Natural killer cell (primary cell): ENCODE measurements around the gene KIAA0232. TPM values are rescaled to one million over a fixed set of nuclear protein-coding genes. Genes with fewer than 3 reads are reported as not detected.

Experiments
- ATAC-seq, 3 donors: fragments of 150-1000 bp in 2 of 3; fragments of 200-7000 bp in 1 of 3; cut with Tn5 transposase; 1 replicate in 1 of 3; 2 replicates in 2 of 3; pipeline ENCODE4 v1.10.0; 2021; ENCODE audit warnings: mild to moderate bottlenecking in 2 of 3, moderate library complexity in 2 of 3
- DNase-seq, 2 donors: peaks; one replicate each; pipeline versions ENCODE4 v3.0.0 to v3.0.0-alpha.2; 2013 to 2021; ENCODE audit warnings: mixed read lengths in 1 of 2
- H3K27ac ChIP-seq: one replicate; pipeline ENCODE4 v1.5.1; 2013; ENCODE audit warnings: mild to moderate bottlenecking, low read length
- H3K27me3 ChIP-seq: one replicate; pipeline ENCODE4 v1.6.1; 2013; ENCODE audit warnings: low read length; ENCODE audit not compliant: control insufficient read depth, insufficient read depth
- H3K36me3 ChIP-seq: one replicate; pipeline ENCODE4 v1.6.1; 2013; ENCODE audit warnings: low read length; ENCODE audit not compliant: control insufficient read depth, insufficient read depth
- H3K4me1 ChIP-seq: one replicate; pipeline ENCODE4 v1.6.1; 2013; ENCODE audit warnings: low read length; ENCODE audit not compliant: control insufficient read depth, insufficient read depth
- H3K4me3 ChIP-seq: one replicate; pipeline ENCODE4 v1.5.1; 2013; ENCODE audit warnings: low read length
- H3K9me3 ChIP-seq: one replicate; pipeline ENCODE4 v1.6.1; 2013; ENCODE audit warnings: low read length; ENCODE audit not compliant: control insufficient read depth, insufficient read depth
- H3K27ac Mint-ChIP-seq, 2 donors: one replicate each; pipeline ENCODE4 v1.8.0; 2022; ENCODE audit warnings: mild to moderate bottlenecking in 2 of 2, mixed read lengths in 2 of 2, moderate library complexity in 1 of 2
- H3K27me3 Mint-ChIP-seq, 2 donors: one replicate each; pipeline ENCODE4 v1.8.0; 2022; ENCODE audit warnings: low read depth in 2 of 2, mixed read lengths in 2 of 2
- H3K36me3 Mint-ChIP-seq: one replicate; pipeline ENCODE4 v1.8.0; 2022; ENCODE audit warnings: mixed read lengths
- H3K4me1 Mint-ChIP-seq, 2 donors: one replicate each; pipeline ENCODE4 v1.8.0; 2022; ENCODE audit warnings: mixed read lengths in 2 of 2
- H3K4me3 Mint-ChIP-seq: one replicate; pipeline ENCODE4 v1.8.0; 2022; ENCODE audit warnings: mild to moderate bottlenecking, moderate library complexity, mixed read lengths
- H3K9me3 Mint-ChIP-seq, 2 donors: one replicate each; pipeline ENCODE4 v1.8.0; 2022; ENCODE audit warnings: mixed read lengths in 2 of 2
- WGBS: methylation state at CpG from one replicate; pipeline ENCODE4 v1.1.7; 2013; ENCODE audit warnings: missing lambda C conversion rate; ENCODE audit not compliant: insufficient coverage; 5-methylcytosine and 5-hydroxymethylcytosine counted together
- intact Hi-C: fragments of 100-400 bp; cut with micrococcal nuclease; formaldehyde crosslinking; loops from one replicate; pipeline ENCODE4 v1.14.2; 2022
- total RNA-seq, 4 donors: library from RNA; stranded (reverse); fragments of 120-200 nt in 1 of 4; gene quantifications; one replicate each; pipeline versions ENCODE4 v1.2.3 to v1.2.4, GENCODE V29; 2013 to 2022
- TF ChIP-seq, protein P1 (sequence below): fragments of 200-600 bp; IDR thresholded peaks from one replicate; pipeline ENCODE4 v1.8.0; 2022; ENCODE audit warnings: antibody characterized with exemption

Gene KIAA0232
- total RNA-seq, 3 donors from 2014 or later (not counting 1 experiment from before 2014, with no cell fraction given) = 24.7 to 30.3 (median 28.6) TPM

- DNase-seq (no peak), ATAC-seq (no peak)
- H3K27ac ChIP-seq = no peak overlapping the region
- H3K27me3 ChIP-seq = no peaks in the 10 kb centered on the region
- Mint-ChIP-seq H3K4me3 (no peak overlapping the region), H3K27ac (peak overlapping the region in 1 of 2 donors; percentile 36), H3K27me3 (no peaks in the 10 kb centered on the region), H3K36me3 (no peaks in the 10 kb centered on the region), H3K9me3 (no peaks in the 10 kb centered on the region), H3K4me1 (peaks cover 24 to 38% of the 10 kb centered on the region in 2 donors)
- TF ChIP-seq, protein P1, sequence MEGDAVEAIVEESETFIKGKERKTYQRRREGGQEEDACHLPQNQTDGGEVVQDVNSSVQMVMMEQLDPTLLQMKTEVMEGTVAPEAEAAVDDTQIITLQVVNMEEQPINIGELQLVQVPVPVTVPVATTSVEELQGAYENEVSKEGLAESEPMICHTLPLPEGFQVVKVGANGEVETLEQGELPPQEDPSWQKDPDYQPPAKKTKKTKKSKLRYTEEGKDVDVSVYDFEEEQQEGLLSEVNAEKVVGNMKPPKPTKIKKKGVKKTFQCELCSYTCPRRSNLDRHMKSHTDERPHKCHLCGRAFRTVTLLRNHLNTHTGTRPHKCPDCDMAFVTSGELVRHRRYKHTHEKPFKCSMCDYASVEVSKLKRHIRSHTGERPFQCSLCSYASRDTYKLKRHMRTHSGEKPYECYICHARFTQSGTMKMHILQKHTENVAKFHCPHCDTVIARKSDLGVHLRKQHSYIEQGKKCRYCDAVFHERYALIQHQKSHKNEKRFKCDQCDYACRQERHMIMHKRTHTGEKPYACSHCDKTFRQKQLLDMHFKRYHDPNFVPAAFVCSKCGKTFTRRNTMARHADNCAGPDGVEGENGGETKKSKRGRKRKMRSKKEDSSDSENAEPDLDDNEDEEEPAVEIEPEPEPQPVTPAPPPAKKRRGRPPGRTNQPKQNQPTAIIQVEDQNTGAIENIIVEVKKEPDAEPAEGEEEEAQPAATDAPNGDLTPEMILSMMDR = no peak
- intact Hi-C loops = no loop called here
- peaks cover 17% of the 10 kb centered on the region for H3K36me3 ChIP-seq
- no peaks in the 10 kb centered on the region for H3K9me3 ChIP-seq
- H3K4me1 ChIP-seq = no peaks in the 10 kb centered on the region
- WGBS = 95% methylated on average over 6 of the region's 6 CpGs
- H3K4me3 ChIP-seq = no peak overlapping the region
Measured at GRCh38 chr4:6845574-6845973, 63.0 kb downstream of the KIAA0232 start.

DNA sequence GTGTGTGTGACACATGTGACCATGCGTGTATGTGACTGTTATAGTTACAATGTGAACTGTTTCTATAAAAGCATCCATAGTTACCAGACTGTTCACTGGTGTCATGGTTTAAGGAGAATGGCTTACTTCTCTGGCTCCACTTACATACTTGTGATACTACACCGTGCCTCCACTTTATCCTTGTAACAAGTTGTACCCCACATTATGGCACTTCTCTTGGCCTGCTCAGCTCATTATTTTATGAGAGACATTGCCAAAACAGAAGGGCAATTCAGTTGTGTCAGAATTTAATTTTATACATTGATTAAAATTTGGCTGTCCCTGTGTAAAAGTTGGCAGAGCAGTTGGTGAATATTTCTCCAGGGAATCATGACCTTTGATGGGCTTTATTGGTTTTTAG, 64.7 kb downstream of the KIAA0232 start:
- H3K27ac ChIP-seq = no peak overlapping the region
- no peaks in the 10 kb centered on the region for H3K9me3 ChIP-seq
- Mint-ChIP-seq H3K9me3 (no peaks in the 10 kb centered on the region), H3K27me3 (no peaks in the 10 kb centered on the region), H3K4me1 (peaks cover 27 to 33% of the 10 kb centered on the region in 2 donors), H3K27ac (no peak overlapping the region), H3K36me3 (no peaks in the 10 kb centered on the region), H3K4me3 (no peak overlapping the region)
- H3K4me1 ChIP-seq = no peaks in the 10 kb centered on the region
- H3K27me3 ChIP-seq = no peaks in the 10 kb centered on the region
- 50% methylated on average over 2 of the region's 2 CpGs for WGBS
- no peak overlapping the region for H3K4me3 ChIP-seq
- TF ChIP-seq, protein P1 = no peak
- DNase-seq (no peak), ATAC-seq (no peak)
- peaks cover 16% of the 10 kb centered on the region for H3K36me3 ChIP-seq
- intact Hi-C loops = no loop called here

GRCh38 chr4:6848717-6849305, 66.3 kb downstream of the KIAA0232 start:
- no peaks in the 10 kb centered on the region for H3K9me3 ChIP-seq
- no peaks in the 10 kb centered on the region for H3K27me3 ChIP-seq
- no peak overlapping the region for H3K4me3 ChIP-seq
- peak overlapping the region; percentile 1 to 75 for H3K27ac Mint-ChIP-seq
- no peak for DNase-seq
- TF ChIP-seq, protein P1 = no peak
- no peaks in the 10 kb centered on the region for H3K4me1 ChIP-seq
- no peaks in the 10 kb centered on the region for H3K27me3 Mint-ChIP-seq
- peaks cover 9% of the 10 kb centered on the region for H3K36me3 Mint-ChIP-seq
- no peak overlapping the region for H3K27ac ChIP-seq
- H3K9me3 Mint-ChIP-seq = no peaks in the 10 kb centered on the region
- no peak for ATAC-seq
- H3K4me1 Mint-ChIP-seq = peaks cover 41 to 47% of the 10 kb centered on the region in 2 donors
- H3K36me3 ChIP-seq = peaks cover 18% of the 10 kb centered on the region
- intact Hi-C loops = no loop called here
- no peak overlapping the region for H3K4me3 Mint-ChIP-seq
- 97% methylated on average over 3 of the region's 3 CpGs for WGBS

GRCh38 chr4:6849691-6850090, 67.2 kb downstream of the KIAA0232 start:
- DNase-seq (no peak), ATAC-seq (no peak)
- Mint-ChIP-seq H3K4me1 (peaks cover 48 to 52% of the 10 kb centered on the region in 2 donors), H3K27me3 (no peaks in the 10 kb centered on the region), H3K9me3 (no peaks in the 10 kb centered on the region), H3K4me3 (no peak overlapping the region), H3K27ac (peak overlapping the region in 1 of 2 donors; percentile 25), H3K36me3 (peaks cover 9% of the 10 kb centered on the region)
- intact Hi-C loops = loop anchor here (5.0 kb wide), 1 partner anchor 42 kb away; no protein-coding TSS in a partner anchor
- Histone ChIP-seq H3K4me3 (no peak overlapping the region), H3K27me3 (no peaks in the 10 kb centered on the region), H3K36me3 (peaks cover 17% of the 10 kb centered on the region), H3K9me3 (no peaks in the 10 kb centered on the region), H3K27ac (no peak overlapping the region), H3K4me1 (peaks cover 5% of the 10 kb centered on the region)
- 100% methylated on average over 2 of the region's 4 CpGs for WGBS
- TF ChIP-seq, protein P1 = no peak
